Mammary epithelial cell (primary cell): Measurements from ENCODE around the gene KRTCAP2.
"Not testable (repeated sequence)": the region's sequence is repeated elsewhere in the genome, so short reads cannot be mapped to it uniquely, and the experiment has no call there.

Source experiments
- EZH2 ChIP-seq: IDR thresholded peaks from 2 replicates; pipeline ENCODE4 v1.6.1; 2012; ENCODE audit warnings: low read length, inconsistent platforms, borderline replicate concordance
- TF ChIP-seq, protein P1 (sequence below), 2 donors: IDR thresholded peaks in 1 of 2; conservative IDR thresholded peaks in 1 of 2; 2 replicates each; pipeline ENCODE4 v1.5.1; 2011 to 2012; ENCODE audit warnings: inconsistent platforms in 2 of 2, low read length in 2 of 2, mild to moderate bottlenecking in 2 of 2, control low read depth in 1 of 2, low read depth in 1 of 2; ENCODE audit not compliant: insufficient read depth in 1 of 2; ENCODE audit errors: extremely low read depth in 1 of 2

DNA sequence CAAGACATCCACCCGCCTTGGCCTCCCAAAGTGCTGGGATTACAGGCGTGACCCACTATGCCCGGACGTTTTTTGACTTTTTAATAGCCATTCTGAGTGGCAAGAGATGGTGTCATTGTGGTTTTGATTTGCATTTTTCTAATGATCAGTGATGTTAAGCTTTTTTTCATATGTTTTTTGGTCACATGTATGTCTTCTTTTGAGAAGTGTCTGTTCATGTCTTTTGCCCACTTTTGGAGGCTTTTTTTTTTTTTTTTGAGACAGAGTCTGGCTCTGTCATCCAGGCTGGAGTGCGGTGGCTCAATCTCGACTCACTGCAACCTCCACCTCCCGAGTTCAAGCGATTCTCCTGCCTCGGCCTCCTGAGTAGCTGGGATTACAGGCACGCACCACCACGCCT is 8.5 kb downstream of the KRTCAP2 start:
- TF ChIP-seq, protein P1, sequence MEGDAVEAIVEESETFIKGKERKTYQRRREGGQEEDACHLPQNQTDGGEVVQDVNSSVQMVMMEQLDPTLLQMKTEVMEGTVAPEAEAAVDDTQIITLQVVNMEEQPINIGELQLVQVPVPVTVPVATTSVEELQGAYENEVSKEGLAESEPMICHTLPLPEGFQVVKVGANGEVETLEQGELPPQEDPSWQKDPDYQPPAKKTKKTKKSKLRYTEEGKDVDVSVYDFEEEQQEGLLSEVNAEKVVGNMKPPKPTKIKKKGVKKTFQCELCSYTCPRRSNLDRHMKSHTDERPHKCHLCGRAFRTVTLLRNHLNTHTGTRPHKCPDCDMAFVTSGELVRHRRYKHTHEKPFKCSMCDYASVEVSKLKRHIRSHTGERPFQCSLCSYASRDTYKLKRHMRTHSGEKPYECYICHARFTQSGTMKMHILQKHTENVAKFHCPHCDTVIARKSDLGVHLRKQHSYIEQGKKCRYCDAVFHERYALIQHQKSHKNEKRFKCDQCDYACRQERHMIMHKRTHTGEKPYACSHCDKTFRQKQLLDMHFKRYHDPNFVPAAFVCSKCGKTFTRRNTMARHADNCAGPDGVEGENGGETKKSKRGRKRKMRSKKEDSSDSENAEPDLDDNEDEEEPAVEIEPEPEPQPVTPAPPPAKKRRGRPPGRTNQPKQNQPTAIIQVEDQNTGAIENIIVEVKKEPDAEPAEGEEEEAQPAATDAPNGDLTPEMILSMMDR (conservative IDR thresholded peaks at IDR 0.05 in 1 of 2, IDR thresholded peaks at IDR 0.05 in 1 of 2; ENCODE audit: extremely low read depth in 1 of 2, insufficient read depth in 1 of 2, low read depth in 1 of 2, low read length in 2 of 2), result not testable (repeated sequence)
- not testable (repeated sequence) for TF ChIP-seq EZH2
